AG08395 (cell line): ENCODE data around the gene ATP1A1.

ENCODE experiments used
- DNase-seq: peaks from one replicate; pipeline ENCODE4 v3.0.0; 2012; ENCODE audit warnings: mixed read lengths, low spot score

ATP1A1 gene

DNA sequence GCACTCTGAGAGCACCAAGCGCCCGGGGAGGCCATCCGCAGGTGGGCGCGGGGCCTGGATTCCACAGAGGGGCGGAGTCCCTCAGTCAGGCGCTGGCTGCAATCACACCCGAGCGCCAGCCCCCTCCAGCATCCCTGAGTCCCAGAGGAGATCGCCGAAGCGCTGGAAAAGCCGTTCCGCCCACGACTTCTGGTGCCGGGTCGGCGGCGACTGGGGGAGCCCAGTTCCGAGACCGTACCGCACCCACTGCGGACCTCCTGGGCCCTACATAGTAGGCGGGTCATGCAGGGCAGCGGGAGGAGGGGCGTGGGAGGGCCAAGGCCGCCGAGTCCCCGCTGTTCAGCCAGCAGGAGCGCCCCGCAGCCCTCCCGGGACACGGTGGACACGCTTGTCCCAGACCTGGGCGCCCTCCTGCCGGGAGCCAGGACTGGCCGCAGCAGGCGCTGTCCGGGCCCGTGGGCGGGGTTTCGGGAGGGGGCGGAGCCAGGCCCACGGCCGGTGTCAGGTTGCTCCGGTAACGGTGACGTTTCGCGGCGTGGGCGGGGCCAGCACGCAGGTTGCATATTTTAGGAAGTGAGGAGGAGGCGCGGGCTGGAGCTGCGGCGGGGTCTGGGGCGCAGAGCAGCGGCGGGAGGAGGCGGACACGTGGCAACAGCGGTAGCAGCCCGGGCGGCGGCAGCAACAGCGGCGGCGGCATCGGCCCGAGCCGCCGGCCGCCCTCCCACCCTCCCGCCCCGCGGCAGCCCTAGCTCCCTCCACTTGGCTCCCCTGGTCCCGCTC lies at the start of gene ATP1A1:
Gene ATP1A1 (plus strand): TSS at position 594 of the 780 bp plus-strand sequence. CDS start 268 bp downstream, outside the sequence.
- peak; percentile 93 for DNase-seq

DNA sequence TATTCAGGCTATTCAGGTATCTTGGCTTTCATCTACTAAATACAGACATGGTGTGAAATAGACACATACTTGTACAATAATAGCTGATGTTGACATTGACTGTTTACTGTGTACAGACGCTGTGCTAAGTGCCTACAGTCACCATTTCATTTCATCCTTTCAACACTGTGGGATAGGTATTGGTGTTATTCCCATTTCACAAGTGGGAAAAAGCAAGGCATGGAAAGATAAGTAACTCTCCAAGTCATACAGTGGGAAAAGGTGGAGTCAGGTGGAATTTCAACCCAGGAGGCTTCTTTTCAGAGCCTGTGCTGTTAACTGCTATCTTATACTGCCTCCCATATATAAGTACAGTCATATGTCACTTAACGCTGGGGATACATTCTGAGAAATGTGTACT lies 49.6 kb upstream of the ATP1A1 start:
- no peak for DNase-seq

DNA sequence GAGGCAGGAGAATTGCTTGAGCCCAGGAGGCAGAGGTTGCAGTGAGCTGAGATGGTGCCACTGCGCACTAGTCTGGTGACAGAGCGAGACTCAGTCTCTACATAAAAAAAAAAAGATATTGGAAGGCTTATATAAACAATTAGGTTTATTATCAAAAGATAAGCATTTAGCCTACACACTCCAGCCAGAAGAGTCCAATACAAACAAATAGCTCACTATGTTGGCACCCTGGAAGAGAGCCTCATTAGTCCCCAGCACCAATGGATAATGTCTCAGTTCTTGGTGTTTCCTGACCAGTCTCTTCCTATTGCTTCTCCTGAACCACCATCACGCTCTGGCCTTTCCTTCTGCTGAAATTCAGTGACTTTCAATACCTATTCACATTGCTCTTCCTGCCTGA lies 48.6 kb upstream of the ATP1A1 start:
- no peak for DNase-seq

DNA sequence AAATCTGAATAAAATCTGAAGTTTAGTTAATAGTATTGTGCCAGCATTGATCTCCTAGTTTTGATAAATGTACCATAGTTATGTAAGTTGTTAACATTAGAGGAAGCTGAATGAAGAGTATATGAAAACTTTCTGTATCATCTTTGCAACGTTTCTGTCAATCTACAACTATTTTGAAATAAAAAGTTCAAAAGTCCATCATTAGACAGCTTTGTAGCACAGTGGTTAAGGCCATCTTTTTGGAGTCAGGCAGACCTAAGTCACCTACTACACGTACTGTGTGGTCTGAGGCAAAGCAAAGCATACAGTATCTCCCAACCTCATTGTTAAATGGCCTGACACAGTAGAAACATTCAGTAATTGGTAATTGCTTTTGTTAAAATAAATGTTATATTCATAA lies 47.9 kb upstream of the ATP1A1 start:
- no peak for DNase-seq

DNA sequence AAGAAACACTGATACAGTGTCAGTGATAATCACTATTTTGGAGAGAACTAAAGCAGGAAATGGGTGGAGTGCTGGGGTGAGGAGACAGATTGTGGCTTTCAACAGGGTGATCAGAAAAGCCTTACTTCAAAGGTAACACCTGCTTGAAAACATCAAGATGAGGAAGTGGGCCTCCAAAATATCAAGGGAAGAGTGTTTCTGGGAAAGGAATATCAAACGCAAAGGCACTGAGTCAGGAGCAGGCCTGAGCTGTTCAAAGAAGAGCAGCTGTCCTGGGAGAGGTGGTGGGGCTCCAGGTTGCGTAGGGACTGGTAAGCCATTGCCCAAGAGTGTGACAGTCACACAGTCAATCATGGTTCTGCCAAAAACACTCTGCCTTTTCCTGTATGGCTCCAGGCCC lies 47.1 kb upstream of the ATP1A1 start:
- DNase-seq = no peak

DNA sequence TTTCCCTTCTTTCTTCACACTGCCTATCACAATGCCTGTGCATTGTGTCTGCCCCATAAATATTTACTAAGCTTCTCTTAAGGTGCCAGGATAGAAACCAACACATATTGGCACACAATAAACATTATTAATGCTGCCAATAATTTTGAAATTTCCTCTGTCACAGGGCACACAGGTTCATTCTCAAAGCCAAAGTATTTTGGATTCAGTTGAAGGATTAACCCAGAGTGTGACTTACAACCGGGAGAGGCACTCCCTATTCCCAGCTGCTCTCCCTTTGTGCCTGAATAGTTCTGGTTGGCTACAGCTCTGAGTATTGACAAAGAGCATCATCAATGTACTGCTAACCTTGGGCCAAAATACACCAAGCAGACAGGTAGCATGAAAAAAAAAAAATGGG lies 46.6 kb upstream of the ATP1A1 start:
- DNase-seq = no peak

DNA sequence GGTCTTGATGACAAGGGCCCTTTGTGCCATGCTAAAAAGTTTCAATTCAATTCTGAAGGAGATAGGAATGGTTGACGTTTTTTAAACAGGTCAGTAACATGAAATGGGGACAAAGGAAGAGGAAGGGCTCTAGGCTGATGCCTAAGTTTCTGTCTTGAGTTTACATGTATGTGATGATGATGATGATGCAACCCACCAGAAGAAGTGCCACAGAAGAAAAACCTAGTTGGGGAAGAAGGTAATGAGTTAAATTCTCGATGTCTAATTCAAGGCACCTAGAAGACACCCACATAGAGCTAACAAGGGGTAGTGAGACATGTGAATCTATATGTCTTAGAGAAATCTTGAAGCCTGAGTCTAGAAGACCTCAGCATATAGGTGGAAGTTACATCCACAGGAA lies 44.4 kb upstream of the ATP1A1 start:
- DNase-seq = no peak

DNA sequence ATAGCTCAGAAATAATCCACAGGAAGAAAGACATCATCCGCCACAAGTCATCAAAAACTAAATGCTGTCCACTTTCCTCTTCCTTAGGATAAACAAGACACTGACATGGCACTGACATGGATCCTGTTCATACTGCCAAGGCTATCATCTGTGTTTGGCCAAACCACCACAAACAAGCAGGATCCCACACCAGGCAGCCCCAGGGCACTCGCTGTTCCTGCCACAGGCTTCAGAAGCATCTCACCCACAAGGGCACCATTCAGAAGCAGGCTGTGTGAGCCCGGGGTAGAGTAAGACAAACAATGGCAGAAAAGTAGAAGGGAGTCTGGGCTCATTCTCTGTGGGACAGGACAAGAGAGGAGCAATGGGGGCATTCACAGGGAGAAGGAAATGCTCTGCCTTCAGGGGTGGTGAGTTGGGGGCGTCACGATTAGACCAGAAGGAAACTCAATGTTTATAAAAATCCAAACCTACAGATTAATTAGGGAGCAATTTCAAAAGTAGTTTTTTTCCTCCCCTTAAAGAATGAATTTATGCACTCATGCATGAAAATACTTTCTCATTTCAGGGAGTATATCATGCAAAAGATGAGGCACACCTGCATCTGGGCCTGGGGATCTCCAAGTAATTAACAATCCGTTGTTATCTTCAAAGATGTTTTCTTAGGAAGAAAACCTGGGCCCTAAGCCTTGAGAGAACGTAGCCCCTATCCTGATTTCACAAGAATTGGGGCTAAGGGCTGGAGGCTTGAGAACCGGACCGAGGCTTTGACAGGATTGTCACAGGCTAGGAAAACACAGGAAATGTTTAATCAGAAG lies 43.3 kb upstream of the ATP1A1 start:
- DNase-seq = no peak

DNA sequence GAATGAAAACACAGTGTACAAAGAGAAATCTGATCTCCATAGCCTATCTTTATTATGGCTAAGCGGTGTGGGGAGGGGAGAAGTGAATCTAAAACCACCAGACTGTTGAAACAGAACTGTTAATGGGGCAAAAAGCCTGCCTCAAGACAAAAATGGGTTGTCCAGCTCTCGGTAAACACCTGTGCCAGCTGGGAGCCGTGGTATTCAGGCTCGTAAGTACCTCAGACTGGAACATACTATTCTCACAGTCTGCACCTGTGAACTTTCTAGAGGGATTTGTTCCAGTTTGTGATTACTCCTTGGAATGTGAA lies 42.7 kb upstream of the ATP1A1 start:
- no peak for DNase-seq

DNA sequence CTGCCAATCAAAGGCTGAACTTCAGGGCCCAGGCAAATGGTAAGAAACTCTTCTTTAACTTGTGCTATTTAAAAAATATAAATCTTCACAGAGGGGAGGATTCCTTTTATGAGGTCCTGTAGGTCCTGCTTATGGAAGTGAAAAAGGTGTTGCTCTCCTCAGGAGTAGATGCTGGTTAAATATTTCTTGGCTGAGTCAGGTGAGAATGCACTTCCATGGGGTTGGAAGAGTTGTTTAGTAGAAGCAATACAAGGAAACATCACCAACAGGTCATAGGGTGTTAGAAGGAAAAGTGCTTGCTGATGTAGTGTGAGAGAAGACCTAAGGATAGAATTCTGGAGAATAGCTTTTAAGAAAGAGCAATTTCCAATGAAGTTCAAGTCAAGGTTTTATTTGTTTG lies 42.2 kb upstream of the ATP1A1 start:
- no peak for DNase-seq

DNA sequence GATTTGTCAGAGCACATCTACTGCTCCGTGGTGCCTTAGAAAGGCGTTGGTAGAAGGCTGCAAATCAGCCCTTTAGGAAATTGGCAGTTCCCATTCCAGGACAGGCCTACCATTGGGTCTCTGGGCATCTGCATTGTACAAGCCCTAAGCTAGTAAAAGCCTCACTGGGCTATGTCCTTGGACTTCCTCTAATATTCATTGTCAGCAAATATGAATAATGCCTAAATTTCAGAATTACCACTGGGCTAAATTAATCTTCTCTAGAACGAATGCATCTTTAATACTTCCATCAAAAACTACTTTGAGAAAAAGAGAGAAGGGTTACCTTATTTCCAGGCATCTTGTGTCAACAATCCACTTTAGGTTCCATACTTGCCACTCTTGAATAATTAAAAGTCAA lies 41.5 kb upstream of the ATP1A1 start:
- DNase-seq = no peak

DNA sequence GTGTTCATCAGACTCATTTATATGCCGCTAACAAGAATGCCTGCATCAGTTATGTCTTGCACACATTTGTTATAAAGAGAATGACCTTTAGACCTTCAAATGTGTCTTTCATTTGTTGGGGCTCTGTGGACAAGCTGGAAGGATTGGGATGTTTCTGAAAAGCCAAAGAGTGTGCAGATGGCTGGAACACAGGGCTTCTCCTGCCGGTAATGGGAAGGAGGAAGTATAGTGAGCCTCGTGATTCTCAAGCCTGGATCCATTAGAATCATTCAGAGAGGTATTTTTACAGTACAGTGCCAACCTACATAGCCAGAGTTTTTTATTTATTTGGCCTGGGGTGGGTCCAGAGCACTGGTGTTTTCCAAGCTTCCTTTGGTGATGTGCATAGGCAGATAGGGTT lies 40.6 kb upstream of the ATP1A1 start:
- no peak for DNase-seq

DNA sequence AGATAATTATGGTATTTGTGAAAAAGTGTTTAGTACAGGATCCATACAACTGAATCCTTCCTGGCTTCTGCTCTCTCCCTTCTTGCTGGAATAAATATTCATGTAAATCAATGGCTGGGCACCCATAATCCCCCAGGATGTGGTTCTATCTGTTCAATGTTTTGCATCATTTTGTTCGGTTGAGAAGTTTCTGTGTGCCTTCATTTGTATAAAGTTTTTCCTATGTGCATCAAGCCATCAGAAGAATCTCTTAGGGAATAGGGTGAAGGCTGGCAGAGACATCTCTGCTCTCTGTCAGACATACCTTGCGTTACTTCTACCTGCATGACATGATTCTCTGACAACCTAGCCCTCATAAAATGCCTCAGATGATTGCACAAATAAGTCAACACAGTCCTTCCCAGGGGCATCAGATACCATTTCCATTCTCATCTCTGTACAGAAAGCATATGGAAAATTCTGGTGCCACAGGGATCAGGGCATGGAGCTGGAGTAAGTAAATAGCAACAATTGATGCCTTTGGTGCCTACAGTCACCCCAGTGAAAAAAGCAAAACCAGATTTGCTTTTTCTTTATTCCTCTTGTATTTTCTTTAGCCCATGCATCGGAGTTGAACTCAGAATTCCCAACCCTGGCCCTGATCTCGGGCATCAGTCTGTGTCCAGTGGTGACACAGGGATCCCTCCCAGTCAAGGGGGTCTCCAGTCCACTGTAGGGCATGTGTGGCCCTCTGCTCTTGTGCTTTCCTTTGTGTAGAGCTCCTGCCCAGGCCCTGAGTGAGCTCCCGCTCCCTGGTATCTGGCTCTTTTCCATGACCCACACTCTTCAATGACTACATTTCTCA lies 39.7 kb upstream of the ATP1A1 start:
- no peak for DNase-seq

DNA sequence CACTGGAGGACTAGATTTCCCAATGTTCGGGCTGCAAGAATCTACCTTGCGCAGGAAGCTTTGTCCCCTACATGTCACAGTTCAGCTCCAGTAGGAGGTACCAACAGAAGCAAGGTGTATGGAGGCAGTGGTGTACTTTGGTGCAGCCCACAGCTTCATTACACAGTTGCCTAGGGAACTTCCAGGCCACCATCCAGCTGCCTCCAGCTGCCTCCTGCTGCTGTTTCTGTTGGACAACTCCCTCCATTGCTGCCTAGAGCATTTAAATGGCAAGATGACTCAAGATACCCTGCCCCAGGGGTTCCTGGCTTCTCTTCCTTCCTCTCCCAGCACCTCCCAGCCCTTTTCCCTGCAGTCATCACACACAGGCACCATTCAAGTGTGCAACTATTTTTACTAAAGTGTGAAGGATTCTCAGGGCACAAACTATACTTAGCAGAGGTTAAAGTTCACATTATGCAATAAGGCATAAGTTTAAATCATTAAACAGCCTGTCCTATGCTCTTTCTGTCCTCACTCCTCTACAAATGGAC lies 39.0 kb upstream of the ATP1A1 start:
- DNase-seq = no peak

DNA sequence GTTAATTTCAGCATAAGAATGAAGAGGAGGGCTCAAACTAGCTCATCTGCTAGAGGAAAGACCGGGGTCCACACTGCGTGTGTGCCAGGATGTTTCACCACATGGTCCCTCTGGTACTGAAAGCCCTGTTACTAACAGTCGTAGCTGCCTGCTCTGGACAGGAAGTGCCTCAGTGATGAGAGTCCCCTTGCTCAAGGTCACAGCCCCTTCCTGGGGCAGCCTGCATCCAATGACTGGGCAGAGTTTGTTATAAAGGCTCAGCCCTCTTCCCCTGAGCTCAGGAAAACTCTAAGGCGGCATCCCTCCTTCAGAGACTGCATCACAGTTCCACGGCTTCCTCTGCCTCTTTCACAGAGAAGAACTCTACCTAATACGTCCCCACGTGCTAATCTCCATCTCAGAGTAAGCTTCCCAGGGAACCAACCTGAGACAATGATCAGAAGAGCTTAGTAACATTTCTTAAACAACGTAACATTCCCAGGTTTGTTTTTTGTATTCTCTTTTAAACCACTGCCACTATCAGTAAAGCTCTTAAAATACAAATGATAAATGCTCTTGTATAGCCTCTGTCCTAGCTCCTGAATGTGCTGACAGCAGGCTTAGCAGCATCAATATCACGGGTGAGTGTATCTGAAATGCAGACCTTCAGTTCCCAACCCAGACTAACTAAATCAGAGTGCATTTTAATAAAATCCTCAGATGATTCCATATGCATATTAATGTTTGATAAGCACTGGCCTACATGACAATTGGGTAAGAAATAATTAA lies 38.0 kb upstream of the ATP1A1 start:
- DNase-seq = no peak

DNA sequence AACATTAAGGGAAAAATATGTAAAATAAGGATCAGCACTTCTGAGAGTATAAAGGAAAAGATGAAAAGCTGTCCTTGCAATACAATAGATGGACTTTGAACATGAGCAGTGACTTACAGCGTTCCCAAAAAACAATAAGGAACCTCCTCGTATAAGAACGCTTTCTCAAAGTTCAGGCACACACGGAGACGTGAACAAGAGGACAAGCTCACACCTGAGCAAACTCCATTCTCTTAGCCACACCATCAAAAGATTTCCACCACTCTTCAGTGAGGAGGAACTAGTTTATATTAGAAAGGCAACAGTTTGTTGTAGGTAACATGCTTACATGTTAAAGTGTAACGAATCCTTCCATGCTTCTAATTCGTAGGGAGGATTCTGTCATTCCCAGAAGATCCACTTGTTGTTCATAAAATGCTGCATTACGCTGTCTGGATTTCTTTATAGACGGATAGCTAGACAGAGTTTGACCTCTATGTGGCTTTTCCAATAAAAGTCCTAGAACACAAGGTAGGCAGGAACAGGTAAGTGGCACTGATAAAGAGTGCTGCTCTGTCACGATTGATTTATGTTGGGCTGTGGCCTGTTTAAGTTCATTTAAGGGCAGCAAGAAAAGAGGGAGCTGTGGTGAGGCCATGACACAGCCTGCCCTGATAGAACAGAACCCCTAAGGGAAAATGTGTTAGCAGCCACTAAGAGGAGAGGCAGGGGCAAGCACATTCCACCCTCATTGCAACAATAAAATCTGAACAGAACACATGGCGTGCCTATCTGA lies 37.0 kb upstream of the ATP1A1 start:
- DNase-seq = no peak

DNA sequence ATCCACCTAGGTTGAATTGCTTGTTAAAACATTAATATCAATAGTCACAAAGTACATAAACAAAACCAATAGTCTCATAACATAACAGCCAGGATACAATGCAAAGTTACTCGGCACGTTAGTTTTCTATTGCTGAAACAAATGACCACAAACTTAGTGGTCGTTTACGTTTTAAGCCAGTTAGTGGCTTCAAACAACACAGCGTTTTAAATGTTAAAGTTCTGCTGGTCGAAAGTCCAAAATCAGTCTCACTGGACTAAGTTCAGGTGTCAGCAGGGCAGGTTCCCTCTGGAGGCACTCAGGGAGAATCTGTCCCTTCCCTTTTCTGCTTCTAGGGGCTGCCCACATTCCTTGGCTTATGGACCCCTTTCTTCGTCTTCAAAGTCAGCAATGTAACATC lies 35.6 kb upstream of the ATP1A1 start:
- no peak for DNase-seq

DNA sequence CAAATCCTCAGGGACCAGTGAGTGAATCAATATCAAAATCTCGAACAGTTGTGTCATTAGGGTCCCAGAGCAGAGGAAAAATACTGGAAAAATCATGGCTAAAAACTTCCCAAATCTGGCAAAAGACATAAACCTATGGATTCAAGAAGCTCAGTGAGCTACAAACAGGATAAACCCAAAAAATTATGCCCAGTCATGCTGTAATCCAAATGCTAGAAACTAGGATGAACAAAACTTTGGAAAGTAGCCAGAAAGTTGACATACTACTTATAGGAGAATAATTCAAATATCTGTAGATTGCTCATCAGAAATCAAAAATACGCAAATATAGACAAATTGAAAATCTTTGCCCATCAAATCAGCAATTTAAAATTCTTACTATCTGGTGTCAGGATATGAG lies 34.6 kb upstream of the ATP1A1 start:
- DNase-seq = no peak

DNA sequence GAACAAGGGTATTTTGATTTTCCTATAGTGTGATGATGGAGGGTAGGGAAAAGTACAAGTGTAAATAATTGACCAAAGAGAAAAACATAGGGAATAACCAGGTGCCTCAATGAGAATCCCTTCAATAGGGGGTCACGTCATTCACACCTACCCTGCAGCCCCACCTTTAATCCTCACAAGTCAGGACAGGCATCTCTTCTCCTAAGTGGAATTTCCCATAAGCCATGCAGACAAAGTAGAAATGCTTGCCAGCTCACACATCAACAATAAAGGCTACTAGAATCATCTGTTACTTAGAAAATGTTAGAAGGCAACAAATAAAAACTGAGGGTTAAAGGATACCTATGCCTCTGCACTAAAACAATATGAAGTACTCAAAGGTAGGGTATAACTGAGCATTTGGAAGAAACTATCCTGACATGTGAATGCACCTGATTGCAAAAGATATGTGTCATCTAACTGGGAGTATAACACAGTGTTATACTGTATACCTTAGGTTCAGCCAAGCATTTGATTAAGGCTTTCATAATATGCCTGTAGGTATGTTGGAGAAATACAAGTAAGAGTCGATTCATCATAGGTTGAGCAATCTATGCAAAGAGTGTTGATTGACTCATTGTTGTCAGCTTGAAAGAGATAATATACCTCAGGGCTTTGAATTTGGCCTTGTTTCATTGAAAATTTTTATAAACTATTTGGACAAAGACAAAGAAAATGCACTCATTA lies 32.4 kb upstream of the ATP1A1 start:
- no peak for DNase-seq

DNA sequence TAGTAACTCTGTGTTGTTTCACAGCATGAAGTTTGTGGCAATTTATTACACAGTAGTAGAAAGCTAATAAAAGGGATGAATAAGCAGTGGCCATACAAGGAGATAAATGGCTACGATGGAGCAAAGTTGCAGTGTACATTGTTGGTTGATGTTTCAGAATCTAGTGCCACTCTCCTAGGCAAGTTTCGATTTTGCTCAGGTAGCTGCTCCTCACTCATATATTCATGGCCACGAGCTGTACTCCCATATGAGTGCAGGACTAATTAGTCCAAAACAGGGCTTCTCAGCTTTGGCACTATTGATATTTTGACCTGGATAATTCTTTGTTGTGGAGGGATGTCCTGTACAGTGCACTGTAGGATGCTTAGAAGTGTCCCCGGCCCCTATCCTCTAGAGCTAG lies 30.0 kb upstream of the ATP1A1 start:
- no peak for DNase-seq
